Nucleus accumbens (tissue), 56 donors: Measurements from ENCODE around the gene GET3.

Experiments used
- DNase-seq, 56 donors: peaks; one replicate each; lab custom pipeline; 2025; lab: John Stamatoyannopoulos, UW

The GET3 gene

DNA sequence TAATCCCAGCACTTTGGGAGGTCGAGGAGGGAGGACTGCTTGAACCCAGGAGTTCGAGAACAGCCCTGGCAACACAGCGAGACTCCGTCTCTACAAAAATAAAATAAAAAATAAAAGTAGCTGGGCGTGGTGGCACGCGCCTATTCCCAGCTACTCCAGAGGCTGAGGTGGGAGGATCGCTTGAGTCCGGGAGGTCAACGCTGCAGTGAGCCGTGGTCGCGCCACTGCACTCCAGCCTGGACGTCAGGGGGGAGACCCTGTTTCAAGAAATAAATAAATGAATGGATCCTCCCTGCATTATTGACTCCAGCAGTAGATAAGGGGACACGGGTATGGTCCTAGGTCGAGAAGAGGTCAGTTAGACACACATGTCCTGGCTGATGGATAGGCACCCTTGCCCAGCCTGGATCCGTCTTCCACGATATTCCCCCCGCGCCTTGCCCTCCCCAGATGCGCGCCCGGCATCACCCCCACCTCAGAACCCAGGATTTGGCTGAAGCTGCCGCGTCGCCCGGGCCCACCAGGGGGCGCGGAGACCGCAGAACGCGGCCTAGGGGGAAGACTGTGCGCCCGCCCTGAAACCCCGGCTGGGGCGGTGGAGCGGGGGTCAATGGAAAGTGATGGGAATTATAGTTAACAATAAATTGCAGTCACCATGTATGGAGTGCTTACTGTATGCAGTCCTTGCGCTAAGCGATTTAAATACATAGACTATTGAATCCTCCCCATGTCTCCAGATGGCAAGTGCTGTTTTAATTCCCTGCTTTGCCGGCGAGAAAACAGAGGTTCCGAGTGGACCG is 40.1 kb downstream of the GET3 start:
- peak in 52 of 56 donors; percentile 22 to 87 (median 69) for DNase-seq

DNA sequence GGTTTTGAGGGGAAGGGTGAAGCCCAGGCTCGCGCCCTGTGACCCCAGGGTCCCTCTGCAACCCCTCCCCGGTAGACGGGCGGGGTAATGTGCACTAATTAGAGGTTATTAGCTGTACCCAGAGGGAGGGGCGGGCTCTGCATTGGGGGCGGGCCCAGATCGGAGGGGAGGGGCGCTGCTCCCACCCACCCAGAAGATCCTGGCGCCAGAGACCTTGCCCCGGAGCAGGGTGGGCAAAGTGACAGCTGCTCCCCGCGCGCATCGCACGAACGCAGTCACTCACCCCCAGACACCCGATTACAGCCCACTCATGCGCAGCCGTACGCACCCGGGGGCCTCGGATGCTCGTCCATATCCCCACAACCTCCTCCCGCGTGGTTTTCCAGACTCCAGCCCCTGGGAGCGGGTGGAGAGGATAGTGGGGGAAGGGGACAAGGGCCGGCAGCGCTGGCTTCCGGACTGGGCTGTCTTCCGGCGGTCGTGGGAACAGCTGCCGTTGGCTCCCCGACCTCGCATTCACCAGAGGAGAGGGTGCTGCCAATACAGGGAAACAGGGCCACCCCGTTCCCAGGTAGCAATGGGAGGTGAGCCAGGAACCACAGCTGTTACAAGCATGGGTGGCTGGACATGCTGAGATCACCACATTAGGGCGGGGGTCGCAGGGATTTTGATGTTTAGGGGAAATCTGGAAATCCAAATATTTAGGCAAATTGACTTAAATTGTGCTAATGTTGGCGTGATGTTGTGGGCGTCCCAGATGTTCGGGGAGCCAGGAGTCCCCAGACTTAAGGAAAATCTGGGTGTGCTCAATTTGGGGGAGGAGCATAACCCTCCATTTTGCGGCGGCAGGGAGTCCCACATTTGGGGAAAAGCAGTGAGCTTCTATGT is 41.0 kb downstream of the GET3 start:
- peak in 42 of 56 donors; percentile 29 to 81 (median 64) for DNase-seq

DNA sequence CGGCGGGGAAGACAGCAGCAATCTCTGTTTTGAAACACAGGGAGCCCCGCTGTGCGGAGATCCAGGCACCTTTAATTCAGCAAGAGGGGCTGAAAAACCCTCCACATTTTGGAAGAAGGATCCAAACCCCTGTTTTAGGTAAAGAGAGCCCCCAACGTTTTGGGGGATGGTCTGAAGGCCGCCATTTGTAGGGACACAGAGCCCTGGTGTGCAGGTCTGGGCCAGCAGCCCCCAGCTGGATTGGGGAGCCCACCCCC is 41.5 kb downstream of the GET3 start:
- DNase-seq = peak in 1 of 56 donors; percentile 48

DNA sequence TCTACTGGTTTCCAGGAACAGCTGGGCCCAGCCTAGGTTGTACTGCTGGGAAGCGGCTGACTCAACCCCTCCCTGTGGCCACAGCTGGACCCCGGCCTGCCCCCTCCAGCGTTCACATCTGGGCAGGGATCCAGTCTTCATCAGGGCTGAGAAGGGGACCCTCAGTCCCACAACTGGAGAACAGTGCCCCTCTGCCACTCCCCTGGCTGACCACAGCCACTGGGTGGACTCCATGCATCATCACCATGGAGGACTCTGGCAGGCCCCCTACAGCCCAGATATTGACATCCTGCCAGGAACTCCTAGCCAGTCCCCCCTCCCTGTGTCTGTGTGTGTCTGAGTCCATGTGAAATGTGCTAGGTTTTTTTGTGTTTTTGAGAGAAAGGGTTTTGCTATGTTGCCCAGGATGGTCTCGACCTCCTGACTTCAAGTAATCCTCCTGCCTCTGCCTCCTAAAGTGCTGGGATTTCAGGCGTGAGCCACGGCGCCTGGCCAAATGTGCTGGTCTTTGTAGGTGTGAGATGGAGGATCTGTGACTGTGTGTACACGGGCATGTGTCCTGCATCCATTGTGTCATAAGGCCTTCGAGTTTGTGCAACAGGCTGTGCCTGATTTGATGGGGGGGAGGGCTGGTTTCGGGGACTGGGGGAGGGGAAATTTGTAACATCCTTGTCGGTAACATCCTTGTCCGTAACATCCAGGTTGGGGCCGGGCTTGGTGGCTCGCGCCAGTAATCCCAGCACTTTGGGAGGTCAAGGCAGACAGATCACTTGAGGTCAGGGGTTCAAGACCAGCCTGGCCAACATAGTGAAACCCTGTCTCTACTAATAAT is 42.1 kb downstream of the GET3 start:
- peak in 21 of 56 donors; percentile 8 to 62 (median 25) for DNase-seq

DNA sequence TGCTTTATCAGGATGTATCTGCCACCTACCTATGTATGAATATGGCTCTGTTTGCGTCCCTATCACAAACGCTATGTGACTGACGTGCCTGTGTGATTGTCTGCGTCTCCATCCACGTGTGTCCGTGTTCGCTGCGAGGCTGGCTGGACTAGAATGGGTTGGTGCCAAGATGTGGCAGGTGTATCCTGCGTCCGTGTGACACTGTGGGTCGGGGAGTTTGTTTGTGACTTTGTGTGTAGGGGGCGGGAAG is 44.8 kb downstream of the GET3 start:
- DNase-seq = no peak

DNA sequence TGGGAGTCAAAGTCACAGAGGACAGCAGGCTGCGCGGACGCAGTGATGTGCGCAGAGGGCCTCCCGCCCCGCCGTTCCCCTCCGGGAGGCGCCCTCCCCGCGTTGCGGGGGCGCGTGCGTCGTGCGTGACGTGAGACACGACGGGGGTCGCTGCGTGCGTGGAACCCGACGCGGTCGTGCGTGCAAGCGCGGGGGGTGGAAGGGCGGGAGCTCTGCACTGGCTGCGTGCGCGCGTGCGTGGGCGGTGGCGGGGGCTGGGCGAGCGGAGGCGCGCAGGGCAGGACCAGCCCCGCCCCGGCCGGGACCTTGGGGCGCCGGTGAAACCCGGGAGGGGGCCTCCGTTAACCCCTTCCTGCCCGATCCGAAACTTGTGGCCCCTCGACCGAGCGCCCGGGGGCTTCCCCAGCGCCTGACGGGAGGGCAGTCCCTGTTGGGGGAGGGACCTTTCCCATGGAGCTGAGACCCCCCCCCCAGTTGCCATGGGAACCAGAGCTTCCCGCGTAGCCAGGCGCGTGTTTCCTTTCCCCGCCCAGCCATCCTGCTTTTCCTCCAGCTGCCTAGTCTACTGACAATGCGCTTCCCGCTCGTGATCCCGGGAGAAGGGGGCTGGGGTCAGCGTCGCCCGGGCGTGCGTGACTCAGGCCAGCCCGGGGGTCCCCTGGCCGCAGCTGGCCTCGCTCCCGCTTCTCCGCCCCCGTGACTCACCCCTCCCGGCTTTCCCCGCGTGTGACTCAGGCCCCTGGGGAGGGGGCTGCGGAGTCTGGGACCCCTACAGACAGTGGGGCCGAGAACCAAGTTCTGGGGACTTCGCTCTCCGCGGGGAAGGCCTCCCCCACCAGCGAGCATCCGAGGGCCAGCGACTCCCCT is 45.4 kb downstream of the GET3 start:
- DNase-seq = peak in 54 of 56 donors; percentile 65 to 98 (median 89)

DNA sequence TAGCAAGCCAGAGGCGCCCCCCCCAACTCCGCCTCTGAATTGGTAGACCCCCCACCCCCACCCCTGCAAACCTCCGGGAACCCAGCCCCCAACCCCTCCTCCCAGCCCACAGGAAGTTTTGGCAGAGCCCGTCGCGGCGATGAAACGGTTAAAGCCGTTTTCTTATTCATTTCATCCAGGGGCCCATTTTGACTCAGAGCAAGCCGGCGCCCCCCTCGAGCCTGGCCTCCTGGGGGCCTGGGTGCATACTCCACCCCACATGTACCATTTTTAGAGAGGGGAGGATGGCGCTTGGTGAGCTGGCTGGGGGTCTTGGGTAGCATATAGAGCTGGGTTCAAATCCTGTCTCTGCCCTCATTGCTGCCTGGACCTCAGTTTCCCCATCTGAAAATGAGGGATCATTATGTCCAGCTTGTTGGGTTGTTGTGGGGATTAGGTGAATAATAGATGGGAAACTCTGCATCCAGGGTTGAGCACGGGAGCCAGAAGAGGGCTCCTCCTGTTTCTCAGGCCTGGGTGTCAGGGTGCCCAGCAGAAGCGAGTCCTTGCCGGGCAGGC is 46.1 kb downstream of the GET3 start:
- peak in 2 of 56 donors; percentile 20 to 54 for DNase-seq

DNA sequence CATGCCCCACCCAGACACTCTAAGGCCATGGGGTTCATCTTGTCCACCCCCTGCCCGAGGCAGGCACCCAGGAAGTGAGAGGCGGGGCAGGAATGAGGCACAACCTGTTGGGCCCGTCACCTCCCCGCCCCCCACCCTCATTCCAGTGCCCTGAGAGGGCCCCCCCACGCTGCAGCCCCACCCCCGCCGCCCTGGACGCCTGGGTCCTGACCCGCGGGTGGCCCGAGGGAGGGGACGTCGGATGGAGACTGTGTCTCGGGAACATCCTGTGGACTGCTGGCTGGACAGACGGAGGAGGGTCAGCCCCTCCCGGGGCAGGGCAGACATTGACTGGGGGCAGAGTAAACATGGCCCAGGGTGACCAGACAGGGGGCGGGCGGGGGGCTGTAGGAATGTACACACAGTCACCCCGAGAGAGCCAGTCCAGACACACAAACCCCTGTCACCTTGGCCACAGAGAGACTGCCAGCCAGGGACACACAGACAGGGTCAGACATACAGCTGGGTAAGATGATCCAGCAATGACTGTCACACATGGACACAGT is 46.6 kb downstream of the GET3 start:
- peak in 10 of 56 donors; percentile 2 to 49 (median 22) for DNase-seq

DNA sequence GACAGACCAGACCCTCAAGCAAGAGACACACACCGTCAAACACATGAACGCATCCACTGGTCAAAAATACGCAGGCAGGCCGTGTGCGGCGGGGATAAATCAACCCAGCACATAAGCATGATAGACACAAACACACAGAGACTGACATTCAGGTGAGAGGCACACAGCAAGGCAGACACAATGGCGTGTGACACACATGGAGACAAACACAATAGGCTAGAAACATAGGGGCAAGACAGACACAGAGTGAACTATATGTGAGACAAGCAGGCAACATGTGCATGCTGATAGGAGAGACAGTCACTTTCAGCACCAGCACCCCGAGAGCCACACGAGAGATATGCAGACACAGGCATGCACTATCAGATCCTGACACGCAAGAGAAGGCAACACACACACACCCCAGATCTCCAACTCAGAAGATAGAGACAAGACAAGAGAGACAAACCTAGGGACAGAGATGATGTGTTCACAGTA is 47.1 kb downstream of the GET3 start:
- DNase-seq = peak in 4 of 56 donors; percentile 6 to 12 (median 8)

DNA sequence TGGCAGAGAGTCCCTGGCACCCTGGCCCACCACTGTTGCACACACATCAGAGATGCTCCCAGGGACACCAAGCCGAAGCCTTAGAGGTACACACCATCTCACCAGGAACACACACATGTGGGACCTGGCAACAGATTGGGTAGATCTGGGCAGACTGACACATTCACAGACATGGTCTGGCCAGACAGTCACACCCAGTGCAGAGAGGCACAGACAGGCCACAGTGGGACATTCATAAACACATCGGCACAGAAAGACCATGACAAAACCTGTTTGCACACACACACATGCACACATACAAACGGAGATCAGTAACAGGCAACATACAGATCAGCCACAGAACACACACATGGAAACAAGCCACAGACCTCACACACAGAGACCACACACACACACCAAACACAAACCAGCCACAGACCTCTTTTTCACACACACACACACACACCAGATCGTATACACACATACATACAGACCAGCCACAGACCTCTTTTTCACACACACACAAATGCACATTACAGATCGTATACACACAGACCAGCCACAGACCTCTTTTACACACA is 47.7 kb downstream of the GET3 start:
- DNase-seq = no peak

DNA sequence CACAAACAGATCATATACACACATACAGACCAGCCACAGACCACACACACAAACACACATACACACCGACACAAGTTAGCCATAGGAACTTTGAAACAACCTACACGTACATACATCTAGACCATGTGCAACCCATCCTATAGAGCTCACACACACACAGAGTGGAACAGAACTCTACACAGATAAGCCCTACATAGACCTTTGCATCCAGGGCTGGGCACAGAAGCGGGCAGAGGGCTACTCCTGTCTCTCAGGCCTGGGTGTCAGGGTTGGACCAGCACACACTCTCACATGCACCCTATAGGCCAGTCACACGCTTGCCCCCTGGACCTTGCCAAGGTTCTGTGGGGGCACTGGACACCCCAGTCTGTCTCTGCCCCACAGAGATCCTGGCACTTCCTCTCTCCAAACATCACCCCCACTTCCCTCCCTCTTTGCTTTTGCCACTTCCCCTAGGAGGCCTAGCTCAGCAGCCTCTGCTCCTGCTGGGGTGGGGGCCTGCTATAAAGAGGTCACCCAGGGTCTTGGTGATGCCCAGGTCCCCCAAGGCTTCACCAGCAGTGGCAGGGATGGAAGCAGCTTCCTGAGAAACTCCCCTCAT is 48.2 kb downstream of the GET3 start:
- peak in 17 of 56 donors; percentile 2 to 35 (median 20) for DNase-seq

DNA sequence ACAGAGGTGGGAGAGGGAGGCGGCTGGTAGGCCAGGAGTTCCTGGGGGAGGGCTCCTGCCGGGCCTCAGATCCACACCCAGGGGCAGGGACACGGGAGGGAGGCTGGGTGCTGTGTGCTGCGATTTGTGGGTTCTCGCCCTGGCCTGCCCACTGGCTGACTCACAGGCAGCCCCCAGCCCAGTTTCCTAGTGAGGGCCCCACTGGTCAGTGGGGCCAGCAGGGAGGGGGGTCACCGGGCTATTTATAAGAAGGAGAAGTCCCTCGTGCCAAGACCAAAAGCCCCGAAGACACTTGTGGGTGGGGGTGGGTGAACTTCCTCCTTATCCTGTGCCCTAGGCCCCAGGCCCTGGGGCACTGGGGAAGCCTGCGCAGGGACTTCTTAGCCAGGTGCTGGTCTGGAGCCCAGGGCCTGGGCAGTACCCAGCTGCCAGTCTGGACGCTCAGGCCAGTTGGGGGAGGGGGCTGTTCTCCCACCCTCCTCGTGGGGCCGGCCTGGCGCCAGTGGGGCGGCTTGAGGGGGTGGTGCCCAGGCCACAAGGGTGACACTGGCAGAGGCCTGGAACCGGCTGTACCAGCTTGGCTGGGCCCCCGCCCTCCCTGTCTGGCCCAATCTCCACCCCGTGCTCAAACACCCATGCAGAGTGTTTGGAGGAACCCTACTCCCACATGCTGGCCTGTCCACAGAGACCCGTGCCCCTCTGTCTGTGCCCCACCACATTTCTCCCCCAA is 49.0 kb downstream of the GET3 start:
- peak in 47 of 56 donors; percentile 15 to 80 (median 49) for DNase-seq

DNA sequence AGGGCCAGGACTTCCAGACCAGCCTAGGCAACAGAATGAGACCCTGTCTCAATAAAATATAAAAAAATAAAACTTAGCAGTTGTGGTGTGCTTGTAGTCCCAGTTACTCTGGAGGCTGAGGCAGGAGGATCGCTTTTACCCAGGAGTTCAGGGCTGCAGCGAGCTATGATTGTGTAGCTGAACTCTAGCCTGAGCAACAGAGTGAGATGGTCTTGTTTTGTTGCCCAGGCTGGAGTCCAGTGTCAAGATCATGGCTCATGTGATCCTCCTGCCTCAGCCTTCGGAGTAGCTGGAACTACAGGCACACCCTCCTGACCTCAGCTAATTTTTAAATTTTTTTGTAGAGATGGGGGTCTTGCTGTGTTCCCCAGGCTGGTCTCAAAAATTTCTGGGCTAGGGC is 49.7 kb downstream of the GET3 start:
- no peak for DNase-seq

DNA sequence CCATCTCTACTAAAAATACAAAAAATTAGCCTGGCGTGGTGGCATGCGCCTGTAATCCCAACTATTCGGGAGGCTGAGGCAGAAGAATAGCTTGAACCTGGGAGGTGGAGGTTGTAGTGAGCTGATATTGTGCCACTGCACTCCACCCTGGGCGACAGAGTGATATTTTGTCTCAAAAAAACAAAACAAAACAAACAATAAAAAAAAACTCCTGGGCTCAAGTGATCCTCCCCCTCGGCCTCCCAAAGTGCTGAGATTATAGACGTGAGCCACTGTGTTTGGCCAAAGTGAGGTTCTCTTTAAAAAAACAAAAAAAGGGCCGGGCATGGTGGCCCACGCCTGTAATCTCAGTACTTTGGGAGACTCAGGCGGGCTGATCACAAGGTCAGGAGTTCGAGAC is 50.2 kb downstream of the GET3 start:
- DNase-seq = no peak

DNA sequence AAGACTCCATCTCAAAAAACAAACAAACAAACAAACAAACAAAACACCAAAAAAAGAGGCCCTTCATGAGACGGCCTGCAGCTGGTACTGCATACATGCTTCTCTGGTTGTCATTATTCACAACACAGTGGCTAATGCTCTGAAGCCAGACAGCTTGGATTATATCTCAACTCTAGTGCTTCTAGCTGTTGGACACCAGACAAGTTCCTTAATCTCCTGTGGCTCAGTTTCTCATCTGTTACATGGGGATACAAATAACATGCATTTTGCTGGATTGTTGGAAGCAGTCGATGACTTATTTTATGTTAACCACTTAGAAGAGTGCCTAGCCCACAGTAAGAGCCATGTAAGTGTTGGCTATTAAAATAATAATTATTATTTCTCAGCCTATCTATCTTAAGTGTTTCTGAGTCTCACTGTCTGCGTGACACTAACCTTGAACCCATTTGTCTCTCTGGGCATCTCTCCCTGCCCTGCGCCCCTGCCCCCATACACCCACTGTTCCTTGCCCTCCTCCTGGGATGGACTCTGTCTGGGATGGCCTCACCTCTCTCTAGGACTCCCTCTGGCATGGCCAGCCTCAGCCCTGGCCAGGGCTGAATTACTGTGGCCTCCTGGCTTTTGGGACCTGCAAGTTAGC is 50.9 kb downstream of the GET3 start:
- DNase-seq = no peak

DNA sequence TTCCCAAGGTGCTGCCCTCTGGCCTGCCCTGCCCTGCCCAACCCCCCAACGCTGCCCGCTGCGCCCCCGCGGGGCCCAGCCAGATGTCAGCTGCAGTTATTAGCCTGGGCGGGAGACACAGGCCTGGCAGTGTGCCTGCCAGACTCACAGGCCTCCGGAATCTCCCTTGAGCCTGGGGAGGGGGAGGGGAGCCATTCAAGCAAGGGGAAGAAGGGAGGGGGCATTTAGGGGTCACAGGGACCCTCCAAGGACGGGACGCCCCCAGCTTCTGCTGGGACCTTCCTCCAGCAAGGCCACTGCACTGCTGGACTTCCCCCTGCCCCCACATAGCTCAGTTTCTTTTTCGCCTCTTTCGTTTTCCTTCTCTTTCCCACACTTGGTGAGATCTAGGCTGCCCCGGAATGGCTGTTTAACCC is 51.4 kb downstream of the GET3 start:
- peak in 49 of 56 donors; percentile 17 to 84 (median 55) for DNase-seq
